GM12878 (cell line): ENCODE measurements around the gene ELK3. TPM values are rescaled to one million over a fixed set of nuclear protein-coding genes. Genes with fewer than 3 reads are reported as not detected.

ENCODE experiments used
- ATAC-seq: fragments of 200-7000 bp; cut with Tn5 transposase; 3 replicates; pipeline ENCODE4 v1.9.1; 2020; ENCODE audit warnings: mild to moderate bottlenecking, moderate library complexity
- BruUV-seq: library from RNA; stranded (reverse); fragments of 400-500 nt; replicated peaks from 2 replicates; lab custom pipeline; 2021; lab: Mats Ljungman, UMichigan
- CTCF ChIA-PET: fragments of 300-600 bp; sonication (Branson Sonifier 250); formaldehyde crosslinking; extraction: SDS; loops from one replicate; lab custom pipeline; 2021; ENCODE audit warnings: inconsistent platforms; lab: Yijun Ruan, JAX
- POLR2A ChIA-PET: fragments of 350-600 bp; formaldehyde crosslinking; extraction: SDS; loops from one replicate; lab custom pipeline; 2021; ENCODE audit warnings: inconsistent platforms; lab: Charles Lee
- RAD21 ChIA-PET: fragments of 300-600 bp; sonication (Branson Sonifier 250); formaldehyde crosslinking; loops from one replicate; lab custom pipeline; 2023; ENCODE audit warnings: antibody characterized with exemption; ENCODE audit not compliant: unreplicated experiment; lab: Charles Lee
- SMC1A ChIA-PET: fragments of 300-600 bp; sonication (Branson Sonifier 250); formaldehyde crosslinking; loops from one replicate; lab custom pipeline; 2023; ENCODE audit not compliant: unreplicated experiment, uncharacterized antibody; lab: Charles Lee
- DNase-seq: peaks from one replicate; pipeline ENCODE4 v3.0.0-alpha.2; 2011; ENCODE audit warnings: low read depth, low spot score
- FAIRE-seq: peaks from 3 replicates; lab custom pipeline; 2011; peaks lifted over from hg19 to GRCh38; lab: Jason Lieb, UNC
- H2AFZ ChIP-seq: 2 replicates; pipeline ENCODE4 v1.6.0; 2011; ENCODE audit warnings: low read depth, low read length, control low read depth; ENCODE audit not compliant: control insufficient read depth
- H3K27ac ChIP-seq: 2 replicates; pipeline ENCODE4 v1.5.1; 2011; ENCODE audit warnings: control low read depth; ENCODE audit not compliant: control insufficient read depth, insufficient read depth
- H3K27me3 ChIP-seq, 2 experiments: replicated peaks in 1 of 2; 2 replicates each; pipeline versions ENCODE4 v1.6.0 to v1.6.1; 2011; ENCODE audit warnings: low read length in 1 of 2; ENCODE audit not compliant: control insufficient read depth in 2 of 2, insufficient read depth in 2 of 2
- H3K36me3 ChIP-seq, 2 experiments: 2 replicates each; pipeline ENCODE4 v1.5.1; 2011; ENCODE audit warnings: low read length in 1 of 2; ENCODE audit not compliant: control insufficient read depth in 2 of 2, insufficient read depth in 2 of 2
- H3K4me1 ChIP-seq: 2 replicates; pipeline ENCODE4 v1.6.1; 2011; ENCODE audit warnings: mild to moderate bottlenecking, low read length, moderate library complexity, mixed read lengths; ENCODE audit not compliant: control insufficient read depth, insufficient read depth
- H3K4me2 ChIP-seq: 2 replicates; pipeline ENCODE4 v1.6.0; 2011; ENCODE audit warnings: control low read depth; ENCODE audit not compliant: control insufficient read depth, insufficient read depth
- H3K4me3 ChIP-seq: fragments of 200-600 bp; sonication (generic); 2 replicates; pipeline ENCODE4 v1.5.1; 2016
- H3K79me2 ChIP-seq: 2 replicates; pipeline ENCODE4 v1.6.0; 2011; ENCODE audit warnings: low read length; ENCODE audit not compliant: control insufficient read depth, insufficient read depth
- H3K9ac ChIP-seq: 2 replicates; pipeline ENCODE4 v1.8.0; 2011; ENCODE audit warnings: low read length, control low read depth, mixed read lengths; ENCODE audit not compliant: control insufficient read depth, insufficient read depth
- H3K9me3 ChIP-seq: replicated peaks from 3 replicates; pipeline ENCODE4 v1.5.1; 2011; ENCODE audit warnings: mild to moderate bottlenecking, low read length; ENCODE audit not compliant: control insufficient read depth, insufficient read depth
- H4K20me1 ChIP-seq: 2 replicates; pipeline ENCODE4 v1.6.0; 2011; ENCODE audit not compliant: control insufficient read depth, insufficient read depth
- E2F4 ChIP-seq: IDR thresholded peaks from 2 replicates; pipeline ENCODE4 v1.6.1; 2012; ENCODE audit warnings: low read depth, low read length, improper control_type of control experiment
- FOXM1 ChIP-seq: IDR thresholded peaks from 2 replicates; pipeline ENCODE4 v1.6.1; 2012; ENCODE audit warnings: low read depth, mild to moderate bottlenecking, inconsistent platforms, low read length, moderate library complexity
- HDAC6 ChIP-seq: fragments of 200-600 bp; sonication (generic); IDR thresholded peaks from one replicate; pipeline ENCODE4 v1.8.0; 2017; ENCODE audit warnings: antibody characterized with exemption; ENCODE audit not compliant: unreplicated experiment
- MAX ChIP-seq: IDR thresholded peaks from 2 replicates; pipeline ENCODE4 v1.6.1; 2012; ENCODE audit warnings: low read depth, low read length, improper control_type of control experiment
- POLR2AphosphoS5 ChIP-seq: IDR thresholded peaks from 2 replicates; pipeline ENCODE4 v1.6.1; 2011; ENCODE audit warnings: mild to moderate bottlenecking, low read length, inconsistent platforms
- RFX5 ChIP-seq: IDR thresholded peaks from 2 replicates; pipeline ENCODE4 v1.6.1; 2011; ENCODE audit warnings: low read depth, low read length, improper control_type of control experiment
- RUNX3 ChIP-seq: IDR thresholded peaks from 2 replicates; pipeline ENCODE4 v1.6.1; 2012; ENCODE audit warnings: low read length, inconsistent platforms
- SREBF1 ChIP-seq: IDR thresholded peaks from 2 replicates; pipeline ENCODE4 v1.6.1; 2012; ENCODE audit warnings: mild to moderate bottlenecking, low read length
- YBX1 ChIP-seq: fragments of 450-650 bp; IDR thresholded peaks from 2 replicates; pipeline ENCODE4 v1.6.1; 2016; ENCODE audit warnings: antibody characterized with exemption
- ZNF24 ChIP-seq: fragments of 450-650 bp; IDR thresholded peaks from 2 replicates; pipeline ENCODE4 v1.6.1; 2017; ENCODE audit warnings: antibody characterized with exemption, mild to moderate bottlenecking
- ZNF622 ChIP-seq: fragments of 450-650 bp; IDR thresholded peaks from 2 replicates; pipeline ENCODE4 v1.6.1; 2017; ENCODE audit warnings: mild to moderate bottlenecking, inconsistent platforms
- WGBS: methylation state at CpG from one replicate; pipeline ENCODE4 v1.1.6; 2016; ENCODE audit warnings: low lambda C conversion rate; ENCODE audit not compliant: insufficient replicate concordance, insufficient coverage; ENCODE audit errors: missing lambda C conversion rate; 5-methylcytosine and 5-hydroxymethylcytosine counted together
- in situ Hi-C: fragments of 300-500 bp; cut with MboI; formaldehyde crosslinking; loops from 9 replicates; pipeline ENCODE4 v1.14.3; 2018; ENCODE audit warnings: mixed read lengths
- intact Hi-C: fragments of 100-400 bp; cut with micrococcal nuclease; formaldehyde crosslinking; loops from one replicate; pipeline ENCODE4 v1.14.2; 2022; ENCODE audit not compliant: unreplicated experiment
- polyA plus RNA-seq, 11 experiments: library from polyadenylated mRNA; depleted of rRNA in 4 of 11; unstranded in 6 of 11; stranded (reverse) in 5 of 11; fragments of >200 nt; fragmentation: Nextera tagmentation in 4 of 11; fragmentation: Illumina TruSeq in 1 of 11; extraction: Ambion mirVana in 4 of 11; extraction: Trizol in 1 of 11; gene quantifications; 1 replicate in 1 of 11; 2 replicates in 10 of 11; pipeline versions ENCODE4 v1.2.1 to v1.2.3, GENCODE V29; 2011 to 2016; ENCODE audit warnings: inconsistent platforms in 2 of 11, missing spikeins in 2 of 11, low read depth in 1 of 11
- total RNA-seq, 4 experiments: library from RNA; depleted of rRNA in 3 of 4; stranded (reverse); fragments of >200 nt in 3 of 4; fragmentation: Illumina TruSeq in 1 of 4; extraction: Trizol in 1 of 4; gene quantifications; 2 replicates each; pipeline versions ENCODE4 v1.2.1 to v1.2.3, GENCODE V29; 2013 to 2021
- TF ChIP-seq, protein P1 (sequence below): fragments of 450-650 bp; IDR thresholded peaks from 2 replicates; pipeline ENCODE4 v1.6.1; 2017; ENCODE audit warnings: low read depth, mild to moderate bottlenecking, moderate library complexity
- TF ChIP-seq, protein P2 (sequence below): fragments of 450-650 bp; formaldehyde crosslinking; IDR thresholded peaks from 2 replicates; pipeline ENCODE4 v1.4.0; 2020; ENCODE audit warnings: mild to moderate bottlenecking, moderate library complexity
- TF ChIP-seq, protein P3 (sequence below): IDR thresholded peaks from 2 replicates; pipeline ENCODE4 v1.6.1; 2012; ENCODE audit warnings: low read depth, low read length, improper control_type of control experiment

Gene ELK3
- total and polyA plus RNA-seq, 10 of the 15 experiments (the other 5 are each of a cell fraction or from before 2014, with no cell fraction given), result 0.37 to 4.8 (median 0.88) TPM

DNA sequence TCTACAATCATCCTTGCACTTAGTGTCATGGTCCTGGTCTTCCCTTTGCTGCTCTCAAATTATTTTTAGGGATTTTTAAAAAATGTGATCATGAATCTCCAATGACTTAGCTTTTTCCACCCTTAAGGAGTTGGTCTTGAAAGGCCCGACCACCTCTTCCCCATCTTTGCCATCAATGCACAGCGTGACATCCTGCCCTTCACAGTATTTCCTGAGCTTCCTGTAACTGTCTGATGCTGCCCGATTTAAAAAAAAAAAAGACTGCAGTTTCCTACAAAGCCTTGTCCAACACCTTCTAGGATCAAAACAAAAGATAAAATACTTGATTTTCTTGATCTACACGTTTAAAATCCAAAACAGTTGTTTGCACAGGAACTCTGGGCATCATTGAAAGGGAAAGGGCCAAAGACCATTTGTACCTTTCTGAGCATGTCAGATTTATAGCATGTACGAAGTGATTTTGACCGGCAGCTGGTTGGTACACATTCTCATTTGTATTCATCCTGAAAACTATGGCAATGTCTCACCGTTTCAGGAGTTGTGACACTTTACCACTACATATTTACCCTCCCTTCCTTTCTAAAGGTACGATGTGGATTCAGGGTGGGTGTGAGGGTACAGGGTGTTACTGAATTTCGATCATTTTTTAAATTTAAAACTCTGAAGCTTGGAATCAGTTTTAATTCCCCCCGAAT, 7.4 kb upstream of the ELK3 start (continued):
- TF ChIP-seq RUNX3 (no peak), MAX (no peak), YBX1 (no peak)

GRCh38 chr12:96187956-96188355, 6.2 kb upstream of the ELK3 start:
- ATAC-seq, result no peak
- POLR2A ChIA-PET, result interaction anchor here (0.5 kb wide), 1 partner anchor 30 kb away, joined by 3 read pairs; no protein-coding TSS in a partner anchor
- Histone ChIP-seq H3K79me2 (no peaks in the 10 kb centered on the region), H2AFZ (no peak overlapping the region), H3K27me3 (peaks cover 5 to 7% of the 10 kb centered on the region in 2 experiments; a peak in 3 of 4 replicates), H3K9ac (no peak overlapping the region), H3K4me3 (no peak overlapping the region), H3K9me3 (peaks cover 2% of the 10 kb centered on the region; the same call in 2 of the 3 replicates), H3K27ac (no peak overlapping the region), H3K4me2 (no peak overlapping the region), H4K20me1 (no peaks in the 10 kb centered on the region), H3K4me1 (peaks cover 14% of the 10 kb centered on the region), H3K36me3 (no peaks in the 10 kb centered on the region)
- no peak for DNase-seq
- RAD21 ChIA-PET, result no interaction called here
- SMC1A ChIA-PET, result no interaction called here
- in situ Hi-C loops (no loop called here), intact Hi-C loops (no loop called here)
- WGBS, result 87% methylated on average over 2 of the region's 2 CpGs
- TF ChIP-seq HDAC6 (no peak), E2F4 (no peak), FOXM1 (no peak), POLR2AphosphoS5 (no peak), SREBF1 (no peak), ZNF622 (no peak), ZNF24 (no peak), RFX5 (no peak)
- TF ChIP-seq, protein P1, sequence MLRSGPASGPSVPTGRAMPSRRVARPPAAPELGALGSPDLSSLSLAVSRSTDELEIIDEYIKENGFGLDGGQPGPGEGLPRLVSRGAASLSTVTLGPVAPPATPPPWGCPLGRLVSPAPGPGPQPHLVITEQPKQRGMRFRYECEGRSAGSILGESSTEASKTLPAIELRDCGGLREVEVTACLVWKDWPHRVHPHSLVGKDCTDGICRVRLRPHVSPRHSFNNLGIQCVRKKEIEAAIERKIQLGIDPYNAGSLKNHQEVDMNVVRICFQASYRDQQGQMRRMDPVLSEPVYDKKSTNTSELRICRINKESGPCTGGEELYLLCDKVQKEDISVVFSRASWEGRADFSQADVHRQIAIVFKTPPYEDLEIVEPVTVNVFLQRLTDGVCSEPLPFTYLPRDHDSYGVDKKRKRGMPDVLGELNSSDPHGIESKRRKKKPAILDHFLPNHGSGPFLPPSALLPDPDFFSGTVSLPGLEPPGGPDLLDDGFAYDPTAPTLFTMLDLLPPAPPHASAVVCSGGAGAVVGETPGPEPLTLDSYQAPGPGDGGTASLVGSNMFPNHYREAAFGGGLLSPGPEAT, result no peak
- TF ChIP-seq, protein P2, sequence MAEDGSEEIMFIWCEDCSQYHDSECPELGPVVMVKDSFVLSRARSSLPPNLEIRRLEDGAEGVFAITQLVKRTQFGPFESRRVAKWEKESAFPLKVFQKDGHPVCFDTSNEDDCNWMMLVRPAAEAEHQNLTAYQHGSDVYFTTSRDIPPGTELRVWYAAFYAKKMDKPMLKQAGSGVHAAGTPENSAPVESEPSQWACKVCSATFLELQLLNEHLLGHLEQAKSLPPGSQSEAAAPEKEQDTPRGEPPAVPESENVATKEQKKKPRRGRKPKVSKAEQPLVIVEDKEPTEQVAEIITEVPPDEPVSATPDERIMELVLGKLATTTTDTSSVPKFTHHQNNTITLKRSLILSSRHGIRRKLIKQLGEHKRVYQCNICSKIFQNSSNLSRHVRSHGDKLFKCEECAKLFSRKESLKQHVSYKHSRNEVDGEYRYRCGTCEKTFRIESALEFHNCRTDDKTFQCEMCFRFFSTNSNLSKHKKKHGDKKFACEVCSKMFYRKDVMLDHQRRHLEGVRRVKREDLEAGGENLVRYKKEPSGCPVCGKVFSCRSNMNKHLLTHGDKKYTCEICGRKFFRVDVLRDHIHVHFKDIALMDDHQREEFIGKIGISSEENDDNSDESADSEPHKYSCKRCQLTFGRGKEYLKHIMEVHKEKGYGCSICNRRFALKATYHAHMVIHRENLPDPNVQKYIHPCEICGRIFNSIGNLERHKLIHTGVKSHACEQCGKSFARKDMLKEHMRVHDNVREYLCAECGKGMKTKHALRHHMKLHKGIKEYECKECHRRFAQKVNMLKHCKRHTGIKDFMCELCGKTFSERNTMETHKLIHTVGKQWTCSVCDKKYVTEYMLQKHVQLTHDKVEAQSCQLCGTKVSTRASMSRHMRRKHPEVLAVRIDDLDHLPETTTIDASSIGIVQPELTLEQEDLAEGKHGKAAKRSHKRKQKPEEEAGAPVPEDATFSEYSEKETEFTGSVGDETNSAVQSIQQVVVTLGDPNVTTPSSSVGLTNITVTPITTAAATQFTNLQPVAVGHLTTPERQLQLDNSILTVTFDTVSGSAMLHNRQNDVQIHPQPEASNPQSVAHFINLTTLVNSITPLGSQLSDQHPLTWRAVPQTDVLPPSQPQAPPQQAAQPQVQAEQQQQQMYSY (CRISPR knock-in tag), result no peak
- TF ChIP-seq, protein P3, sequence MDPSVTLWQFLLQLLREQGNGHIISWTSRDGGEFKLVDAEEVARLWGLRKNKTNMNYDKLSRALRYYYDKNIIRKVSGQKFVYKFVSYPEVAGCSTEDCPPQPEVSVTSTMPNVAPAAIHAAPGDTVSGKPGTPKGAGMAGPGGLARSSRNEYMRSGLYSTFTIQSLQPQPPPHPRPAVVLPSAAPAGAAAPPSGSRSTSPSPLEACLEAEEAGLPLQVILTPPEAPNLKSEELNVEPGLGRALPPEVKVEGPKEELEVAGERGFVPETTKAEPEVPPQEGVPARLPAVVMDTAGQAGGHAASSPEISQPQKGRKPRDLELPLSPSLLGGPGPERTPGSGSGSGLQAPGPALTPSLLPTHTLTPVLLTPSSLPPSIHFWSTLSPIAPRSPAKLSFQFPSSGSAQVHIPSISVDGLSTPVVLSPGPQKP, result no peak
- no TSS peak for BruUV-seq
- FAIRE-seq, result no peak
- CTCF ChIA-PET, result interaction anchor here (0.6 to 1.6 kb wide), 2 partner anchors 131 to 147 kb away, joined by 3 to 4 read pairs; no protein-coding TSS in a partner anchor
